DMS53 (cell line): Measurements from ENCODE around the gene WASHC4.
"Not testable (repeated sequence)": the region's sequence is repeated elsewhere in the genome, so short reads cannot be mapped to it uniquely, and the experiment has no call there.

Experiments
- DNase-seq: peaks from one replicate; lab custom pipeline; 2025; lab: John Stamatoyannopoulos, UW

Gene WASHC4

GRCh38 chr12:105167346-105167745 is 59.8 kb downstream of the WASHC4 start:
- DNase-seq, result no peak

DNA sequence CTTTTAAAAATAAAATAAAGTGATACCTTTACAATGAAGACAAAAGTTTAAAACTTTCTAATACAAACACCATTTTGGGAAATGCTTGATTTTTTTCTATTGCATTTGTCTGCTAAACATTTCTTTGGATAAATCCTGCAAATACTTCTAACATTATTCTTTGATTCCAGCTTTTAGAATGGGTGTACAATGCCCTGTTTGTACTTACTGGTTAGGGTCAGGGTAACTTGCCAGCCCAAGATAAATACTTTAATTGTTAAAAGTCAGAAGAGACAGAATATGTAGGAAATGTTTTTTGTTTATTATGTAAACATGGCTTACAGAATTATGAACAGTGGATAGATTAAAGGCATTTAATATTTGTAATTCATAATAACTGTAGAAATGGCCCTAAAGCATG is 60.5 kb downstream of the WASHC4 start:
- no peak for DNase-seq

DNA sequence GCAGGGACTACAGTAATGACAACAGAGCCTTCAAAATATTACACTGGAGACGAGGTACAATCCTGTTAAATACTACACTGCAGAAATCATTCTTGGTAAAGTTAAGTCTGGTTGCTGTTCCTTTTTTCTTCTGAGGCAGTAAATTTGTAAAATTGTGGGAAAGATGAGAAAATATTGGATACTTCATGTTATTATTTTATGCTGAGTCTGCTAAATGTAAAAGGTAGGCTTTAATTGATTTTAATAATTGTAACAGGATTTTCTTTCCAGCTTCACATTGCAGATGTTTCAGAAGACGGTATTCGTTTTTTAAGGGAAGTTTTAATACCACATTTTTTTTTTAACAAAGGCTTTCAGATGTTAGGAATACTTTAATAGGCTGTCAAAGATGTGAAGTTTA is 62.6 kb downstream of the WASHC4 start:
- DNase-seq, result no peak

GRCh38 chr12:105171691-105172436 is 64.3 kb downstream of the WASHC4 start:
- DNase-seq, result no peak

GRCh38 chr12:105175397-105175990 is 68.0 kb downstream of the WASHC4 start:
- no peak for DNase-seq

DNA sequence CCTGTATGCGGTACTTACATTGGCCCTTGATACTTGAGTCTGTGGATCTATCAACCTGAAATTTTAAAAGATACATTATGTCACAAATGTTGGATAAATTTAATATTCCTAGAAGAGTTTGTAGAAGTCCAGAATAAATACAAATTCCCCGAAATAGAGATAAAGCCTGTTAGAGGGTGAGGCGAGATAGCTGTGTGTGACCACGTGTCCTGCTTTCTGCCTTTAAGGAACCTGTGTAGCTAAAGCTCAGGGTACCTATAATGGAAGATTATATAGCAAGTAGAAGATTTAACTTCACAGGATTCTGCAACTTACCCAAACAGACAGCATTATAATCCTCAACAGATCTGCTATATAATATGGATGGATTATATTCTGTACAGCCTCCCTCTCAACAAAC is 69.7 kb downstream of the WASHC4 start:
- no peak for DNase-seq

DNA sequence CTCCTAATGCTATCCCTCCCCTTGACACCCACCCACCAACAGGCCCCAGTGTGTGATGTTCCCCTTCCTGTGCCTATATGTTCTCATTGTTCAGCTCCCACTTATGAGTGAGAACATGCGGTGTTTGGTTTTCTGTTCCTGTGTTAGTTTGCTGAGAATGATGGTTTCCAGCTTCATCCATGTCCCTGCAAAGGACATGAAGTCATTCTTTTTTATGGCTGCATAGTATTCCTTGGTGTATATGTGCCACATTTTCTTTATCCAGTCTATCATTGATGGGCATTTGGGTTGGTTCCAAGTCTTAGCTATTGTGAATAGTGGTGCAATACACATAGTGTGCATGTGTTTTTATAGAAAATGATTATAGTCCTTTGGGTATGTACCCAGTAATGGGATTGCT is 71.6 kb downstream of the WASHC4 start:
- DNase-seq, result not testable (repeated sequence)

GRCh38 chr12:105183406-105183805 is 75.9 kb downstream of the WASHC4 start:
- DNase-seq, result not testable (repeated sequence)

GRCh38 chr12:105183976-105184375 is 76.4 kb downstream of the WASHC4 start:
- not testable (repeated sequence) for DNase-seq

DNA sequence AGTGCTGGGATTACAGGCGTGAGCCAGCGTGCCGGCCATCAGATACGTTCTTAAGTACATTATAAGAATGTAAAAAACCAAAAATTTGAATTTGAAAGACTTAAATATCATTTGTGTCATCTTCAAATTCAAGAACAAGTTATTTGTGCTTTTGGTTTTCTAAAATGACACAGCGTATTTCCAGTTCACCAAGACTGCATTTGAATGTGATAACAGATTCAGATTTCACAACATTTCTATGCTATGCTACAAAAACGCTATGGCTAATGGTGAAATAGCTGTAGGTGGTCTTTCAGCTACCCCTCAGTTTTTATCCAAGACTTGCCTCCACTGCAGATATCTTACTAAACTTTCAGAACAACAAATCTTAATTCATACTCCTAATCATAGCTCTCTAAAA is 81.8 kb downstream of the WASHC4 start:
- no peak for DNase-seq

DNA sequence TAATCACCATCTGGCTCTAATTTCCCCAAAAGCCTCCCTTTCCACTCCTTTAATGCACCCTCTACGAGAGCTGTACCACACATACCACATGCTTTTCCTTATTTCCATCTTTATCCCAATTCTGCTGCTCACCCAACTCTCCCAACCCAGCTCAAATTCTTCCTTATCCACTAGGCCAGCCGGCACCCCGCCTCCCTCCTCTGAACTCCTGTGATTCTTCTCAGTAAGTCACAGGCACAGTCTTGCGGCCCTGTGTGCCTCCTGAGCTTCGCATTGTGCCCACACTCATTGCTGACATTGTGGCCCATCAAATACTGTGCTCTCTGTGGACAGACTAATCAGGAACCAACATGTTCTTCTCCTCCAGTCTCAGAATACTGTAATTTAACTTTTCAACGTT is 83.0 kb downstream of the WASHC4 start:
- DNase-seq, result no peak

DNA sequence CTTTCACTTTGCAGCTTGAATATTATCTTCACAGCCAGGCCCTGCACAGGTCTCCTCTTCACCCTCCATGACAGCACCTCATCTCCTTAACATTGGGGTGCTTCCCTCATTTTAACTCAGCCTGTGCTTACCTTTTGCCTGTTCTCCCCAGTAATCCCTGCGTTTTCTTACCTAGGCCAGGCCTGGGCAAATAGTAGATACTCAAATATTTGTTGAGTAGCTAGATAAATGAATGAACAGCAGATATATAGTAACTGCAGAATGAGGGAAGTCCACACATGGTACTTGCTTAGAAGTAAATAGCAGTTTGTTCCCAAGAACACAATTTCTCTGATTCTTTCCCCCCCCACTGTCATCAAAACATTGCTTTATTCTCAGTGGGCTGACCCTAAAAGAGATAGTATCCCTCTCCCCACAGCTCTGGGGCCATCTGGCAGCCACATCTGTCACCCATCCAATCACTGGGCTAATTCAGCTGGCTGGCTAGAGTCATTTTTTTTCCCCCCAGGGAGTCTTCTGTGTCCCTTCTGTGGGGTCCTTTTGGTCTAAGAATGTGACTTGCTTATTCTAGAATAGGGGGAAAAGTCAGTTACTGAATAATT is 85.2 kb downstream of the WASHC4 start:
- DNase-seq, result peak; percentile 37

DNA sequence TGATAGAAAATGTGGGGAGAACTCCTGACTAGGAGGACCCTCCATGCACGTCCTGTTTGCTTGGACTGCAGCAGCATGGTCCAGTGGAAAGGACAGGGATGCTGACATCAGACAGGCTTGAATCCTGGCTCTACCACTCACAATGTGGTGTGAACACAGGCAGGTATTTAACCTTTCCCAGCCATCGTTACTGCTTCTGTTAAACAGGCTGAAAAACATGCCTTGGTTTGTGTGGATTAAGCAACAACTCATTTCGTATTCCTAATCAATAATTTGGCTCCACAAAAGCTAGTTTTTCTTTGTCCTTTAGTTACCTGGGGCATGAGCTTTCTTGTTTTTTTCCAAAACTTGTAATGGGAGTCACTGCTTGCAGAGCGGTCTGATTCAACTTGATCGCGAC is 87.4 kb downstream of the WASHC4 start:
- no peak for DNase-seq

GRCh38 chr12:105196090-105196489 is 88.6 kb downstream of the WASHC4 start:
- no peak for DNase-seq

DNA sequence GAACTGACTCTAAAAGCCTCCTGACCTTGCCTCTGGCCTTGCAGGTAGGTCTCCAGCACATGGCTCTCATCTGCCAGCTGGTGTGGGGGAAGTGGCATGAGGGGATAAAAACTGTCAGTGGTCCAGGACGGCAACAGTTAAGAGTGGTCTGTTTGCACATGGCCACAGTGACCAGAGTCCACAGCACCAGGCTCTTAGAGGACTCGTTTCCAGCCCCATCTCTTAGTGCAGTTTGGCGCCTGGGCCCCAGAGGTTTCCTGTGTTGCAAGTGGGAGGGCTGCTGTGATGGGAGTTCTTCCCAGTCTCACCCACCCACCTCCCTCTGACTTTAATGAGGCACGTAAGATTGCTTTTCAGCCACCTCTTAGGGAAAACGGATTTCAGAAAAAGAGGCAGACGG is 91.4 kb downstream of the WASHC4 start:
- DNase-seq, result no peak

- DNase-seq, result no peak
These were observed 92.9 kb downstream of the WASHC4 start for GRCh38 chr12:105200385-105200784.

DNA sequence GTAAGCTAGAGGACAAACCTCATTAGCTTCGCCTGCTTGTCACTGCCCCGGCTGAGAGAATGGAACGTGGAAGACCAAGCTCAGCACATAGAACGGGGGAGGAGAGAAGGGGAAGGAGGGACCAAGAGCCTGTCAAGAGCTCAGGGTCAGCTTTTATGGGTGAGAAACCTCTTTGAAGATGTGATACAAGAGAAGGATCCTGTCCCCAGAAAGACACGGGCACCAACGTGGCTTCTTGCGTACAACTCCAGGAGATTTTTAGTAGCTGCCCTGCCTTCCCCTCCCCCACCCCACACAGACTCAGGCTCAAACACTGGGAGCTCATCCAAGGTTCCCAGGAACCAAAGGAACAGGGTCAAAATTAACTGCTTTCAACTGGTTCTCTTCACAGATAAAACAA is 93.8 kb downstream of the WASHC4 start:
- no peak for DNase-seq

DNA sequence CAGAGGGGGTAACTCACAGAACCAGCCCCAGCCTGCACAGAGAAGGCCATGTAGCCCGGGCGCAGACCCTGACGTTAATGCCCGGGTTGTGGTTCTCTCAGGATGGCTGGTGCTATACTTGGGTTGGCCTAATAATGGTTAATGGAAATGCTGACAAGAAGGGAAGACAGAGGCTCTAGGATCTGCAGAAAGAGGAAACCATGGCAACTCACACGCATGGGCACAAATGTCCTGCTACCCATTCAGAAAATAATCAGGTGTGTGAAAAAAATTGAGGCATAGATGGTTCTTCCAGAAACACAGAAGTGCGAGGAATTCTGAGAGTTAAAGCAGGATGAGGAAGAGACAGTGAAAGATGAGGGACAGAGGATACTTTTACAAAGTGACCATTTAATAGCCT is 94.7 kb downstream of the WASHC4 start:
- DNase-seq, result no peak

DNA sequence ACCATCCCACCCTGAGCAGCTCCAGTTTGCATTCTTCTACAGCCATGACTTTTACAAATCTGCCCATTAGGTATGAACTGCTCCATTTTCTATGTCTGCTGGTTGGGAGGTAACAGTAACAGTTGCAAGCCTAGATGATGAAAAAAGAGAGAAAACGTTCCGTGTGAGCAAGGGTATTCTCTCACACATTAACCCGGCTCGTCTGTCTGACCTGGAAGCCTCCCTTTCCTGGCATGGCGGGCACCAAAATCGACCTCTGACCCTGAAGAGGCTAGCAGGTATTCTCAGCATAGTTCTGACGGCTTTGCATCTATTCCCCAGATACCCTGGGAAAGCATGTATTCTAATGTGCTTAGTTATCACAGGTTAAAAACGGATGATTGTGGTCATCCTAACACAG is 96.6 kb downstream of the WASHC4 start:
- DNase-seq, result no peak

GRCh38 chr12:105204916-105205315 is 97.4 kb downstream of the WASHC4 start:
- DNase-seq, result no peak

DNA sequence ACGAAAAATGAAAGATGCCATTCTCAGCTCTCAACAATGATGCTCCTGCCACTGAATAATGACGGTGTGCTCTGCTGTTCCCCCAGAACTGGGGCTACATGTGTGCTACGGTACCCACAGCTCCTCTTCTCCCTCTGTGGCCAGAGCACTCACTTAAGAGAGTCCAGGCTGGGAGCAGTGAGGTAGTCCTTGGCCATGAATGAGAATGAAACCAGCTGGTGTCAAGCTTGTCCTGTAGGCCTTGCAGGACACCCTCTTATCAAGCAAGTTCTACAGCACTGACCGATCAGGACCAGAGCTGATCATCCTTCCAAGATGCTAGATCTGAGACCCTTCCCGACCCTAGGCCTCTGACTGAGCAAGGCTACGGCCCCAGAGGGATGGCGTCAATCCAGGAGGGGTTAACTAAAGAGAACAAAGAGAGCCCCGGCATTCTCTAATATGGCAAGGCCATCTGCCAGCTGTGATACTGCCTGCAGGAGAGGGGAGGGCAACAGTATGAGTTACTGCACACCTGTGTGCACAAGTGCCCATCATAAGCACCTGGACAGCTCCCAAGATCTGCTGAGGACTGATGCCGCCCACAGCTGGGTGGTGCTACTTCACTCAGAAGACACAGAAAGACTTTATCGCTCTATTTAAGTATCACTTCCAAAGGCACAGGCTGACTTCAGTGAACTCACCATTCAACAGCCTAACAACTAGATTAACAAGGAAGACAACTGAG is 98.0 kb downstream of the WASHC4 start:
- DNase-seq, result peak; percentile 75

DNA sequence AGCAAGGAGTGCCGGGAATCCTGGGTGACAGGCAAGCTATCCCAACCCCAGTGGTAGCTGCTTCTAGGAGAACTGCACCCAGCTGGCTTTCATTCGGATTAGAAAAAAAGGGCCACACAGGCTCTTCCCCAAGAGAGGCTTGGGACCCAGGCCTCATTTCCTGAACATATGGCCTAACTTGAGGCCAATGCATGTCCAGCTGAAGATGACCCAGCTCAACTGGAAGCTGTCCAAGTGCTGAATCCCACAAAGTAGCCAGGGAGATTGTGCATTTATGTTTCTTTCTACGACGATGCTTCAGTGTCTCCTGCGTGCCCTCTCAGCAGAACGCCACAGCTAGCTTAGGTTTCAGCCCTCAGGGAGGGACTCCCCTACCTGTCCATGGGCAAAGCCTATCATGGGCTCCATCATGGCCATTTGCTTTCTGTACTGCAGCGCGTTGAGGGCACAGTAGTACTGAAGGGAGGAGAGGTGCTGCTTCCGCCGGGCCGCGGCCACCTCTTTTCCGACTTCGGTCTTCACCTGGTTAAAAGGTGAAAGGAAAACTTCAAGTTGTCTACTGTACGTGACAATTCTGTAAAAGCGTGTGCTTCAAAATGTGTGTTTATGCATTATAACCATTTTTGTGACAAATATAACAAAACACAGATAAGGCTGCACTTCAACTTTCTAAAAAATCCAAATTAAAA is 99.3 kb downstream of the WASHC4 start:
- no peak for DNase-seq
